ENCODE measurements around the gene POT1. TPM values are rescaled to one million over a fixed set of nuclear protein-coding genes. Genes with fewer than 3 reads are reported as not detected.

POT1 gene
- polyA plus RNA-seq, 1 experiment, result 12.0 TPM

DNA sequence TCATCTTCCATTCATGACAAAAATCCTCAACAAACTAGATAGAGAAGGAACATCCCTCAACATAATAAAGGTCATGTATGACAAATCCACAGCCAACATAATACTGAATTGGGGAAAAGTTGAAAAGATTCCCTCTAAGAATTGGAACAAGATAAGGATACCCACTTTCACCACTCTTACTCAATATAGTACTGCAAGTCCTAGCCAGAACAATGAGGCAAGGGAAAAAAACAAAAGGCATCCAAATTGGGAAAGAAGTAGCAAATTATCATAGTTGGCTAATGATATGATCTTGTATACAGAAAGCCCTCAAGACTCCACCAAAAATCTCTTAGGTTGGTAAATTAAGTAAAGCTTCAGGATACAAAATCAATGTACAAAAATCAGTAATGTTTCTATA is 4.7 kb downstream of the POT1 start:
- Histone ChIP-seq H3K36me3 (ENCODE audit: control insufficient read depth, insufficient read depth, low read length) (no peaks in the 10 kb centered on the region), H3K4me3 (ENCODE audit: low read depth, low read length) (no peak overlapping the region), H3K27me3 (ENCODE audit: control insufficient read depth, insufficient read depth, low read length) (no peaks in the 10 kb centered on the region)
- CTCF ChIA-PET, result no interaction called here
- TF ChIP-seq, protein P1, sequence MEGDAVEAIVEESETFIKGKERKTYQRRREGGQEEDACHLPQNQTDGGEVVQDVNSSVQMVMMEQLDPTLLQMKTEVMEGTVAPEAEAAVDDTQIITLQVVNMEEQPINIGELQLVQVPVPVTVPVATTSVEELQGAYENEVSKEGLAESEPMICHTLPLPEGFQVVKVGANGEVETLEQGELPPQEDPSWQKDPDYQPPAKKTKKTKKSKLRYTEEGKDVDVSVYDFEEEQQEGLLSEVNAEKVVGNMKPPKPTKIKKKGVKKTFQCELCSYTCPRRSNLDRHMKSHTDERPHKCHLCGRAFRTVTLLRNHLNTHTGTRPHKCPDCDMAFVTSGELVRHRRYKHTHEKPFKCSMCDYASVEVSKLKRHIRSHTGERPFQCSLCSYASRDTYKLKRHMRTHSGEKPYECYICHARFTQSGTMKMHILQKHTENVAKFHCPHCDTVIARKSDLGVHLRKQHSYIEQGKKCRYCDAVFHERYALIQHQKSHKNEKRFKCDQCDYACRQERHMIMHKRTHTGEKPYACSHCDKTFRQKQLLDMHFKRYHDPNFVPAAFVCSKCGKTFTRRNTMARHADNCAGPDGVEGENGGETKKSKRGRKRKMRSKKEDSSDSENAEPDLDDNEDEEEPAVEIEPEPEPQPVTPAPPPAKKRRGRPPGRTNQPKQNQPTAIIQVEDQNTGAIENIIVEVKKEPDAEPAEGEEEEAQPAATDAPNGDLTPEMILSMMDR (IDR thresholded peaks at IDR 0.05; ENCODE audit: insufficient read depth, low read depth, low read length), result no peak
- no peak for DNase-seq (ENCODE audit: low read depth)
- POLR2A ChIA-PET, result no interaction called here

DNA sequence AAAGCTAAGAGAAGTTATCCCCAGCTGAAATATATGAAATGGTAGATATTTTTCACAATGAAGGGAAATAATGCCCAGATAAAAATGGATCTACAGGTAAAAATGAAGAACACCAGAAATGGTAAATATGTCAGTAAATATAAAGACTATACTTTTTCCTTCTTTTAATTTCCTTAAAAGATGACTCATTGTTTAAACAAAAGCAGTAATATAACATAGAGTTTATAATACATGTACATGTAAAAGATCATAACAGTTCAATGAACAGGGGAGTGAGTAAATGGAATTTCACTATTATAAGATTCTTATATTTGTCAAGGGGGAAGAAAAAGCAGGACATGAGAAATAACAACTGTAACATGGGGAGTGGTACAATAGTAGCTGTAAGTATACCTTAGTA is 7.4 kb downstream of the POT1 start:
- H3K4me3 ChIP-seq (ENCODE audit: low read depth, low read length), result no peak overlapping the region
- DNase-seq (ENCODE audit: low read depth), result no peak
- H3K36me3 ChIP-seq (ENCODE audit: control insufficient read depth, insufficient read depth, low read length), result no peaks in the 10 kb centered on the region
- ChIA-PET CTCF (no interaction called here), POLR2A (no interaction called here)
- no peaks in the 10 kb centered on the region for H3K27me3 ChIP-seq (ENCODE audit: control insufficient read depth, insufficient read depth, low read length)
- TF ChIP-seq, protein P1 (IDR thresholded peaks at IDR 0.05; ENCODE audit: insufficient read depth, low read depth, low read length), result no peak

DNA sequence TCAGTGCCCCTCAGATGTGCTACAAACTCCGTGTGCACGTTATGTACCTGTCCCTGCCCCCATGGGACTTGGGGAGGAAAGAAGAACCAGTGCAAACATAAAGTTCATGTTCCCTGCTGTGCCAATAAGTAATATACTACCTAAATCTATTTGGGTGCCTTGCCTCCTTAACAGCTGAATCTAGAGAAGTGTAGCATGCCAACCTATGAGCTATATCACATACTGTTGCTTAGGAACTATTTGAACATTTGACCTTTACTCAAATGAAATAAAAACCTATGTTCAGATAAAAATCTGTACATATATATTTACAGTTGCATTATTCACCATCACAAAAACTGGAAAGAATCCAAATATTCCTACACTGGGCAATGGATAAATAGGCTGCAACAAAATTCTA is 9.8 kb downstream of the POT1 start:
- CTCF ChIA-PET, result no interaction called here
- POLR2A ChIA-PET, result no interaction called here

GRCh38 chr7:124918662-124919061 is 11.0 kb downstream of the POT1 start:
- POLR2A ChIA-PET, result no interaction called here

More for the DNA sequence above, 9.8 kb downstream of the POT1 start:
- Histone ChIP-seq H3K27me3 (ENCODE audit: control insufficient read depth, insufficient read depth, low read length) (no peaks in the 10 kb centered on the region), H3K4me3 (ENCODE audit: low read depth, low read length) (no peak overlapping the region), H3K36me3 (ENCODE audit: control insufficient read depth, insufficient read depth, low read length) (no peaks in the 10 kb centered on the region)
- TF ChIP-seq, protein P1 (IDR thresholded peaks at IDR 0.05; ENCODE audit: insufficient read depth, low read depth, low read length), result no peak
- no peak for DNase-seq (ENCODE audit: low read depth)

DNA sequence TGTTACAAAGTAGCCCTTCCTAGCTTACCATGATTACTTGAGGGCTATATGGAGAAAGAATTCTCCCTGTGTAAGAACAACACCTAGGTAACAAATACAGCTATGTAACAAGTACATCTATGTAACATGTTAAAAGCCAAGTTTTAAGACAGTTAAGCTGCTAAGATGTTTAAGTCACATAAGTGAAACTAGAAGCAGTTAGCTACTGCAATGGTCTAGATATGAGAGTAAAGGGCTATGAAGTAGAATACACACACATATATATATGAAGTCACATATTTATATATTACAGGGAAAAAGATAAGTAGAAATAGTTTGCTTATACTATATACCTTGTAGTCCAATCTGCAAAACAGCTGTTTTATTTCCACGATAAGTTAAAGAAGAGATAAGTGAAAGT is 14.4 kb downstream of the POT1 start:
- TF ChIP-seq, protein P1 (IDR thresholded peaks at IDR 0.05; ENCODE audit: insufficient read depth, low read depth, low read length), result no peak
- CTCF ChIA-PET, result interaction anchor here (0.9 to 1.2 kb wide), 2 partner anchors 12 to 33 kb away, joined by 3 to 4 read pairs; no protein-coding TSS in a partner anchor
- Histone ChIP-seq H3K36me3 (ENCODE audit: control insufficient read depth, insufficient read depth, low read length) (no peaks in the 10 kb centered on the region; the same call in 1 of the 2 replicates), H3K27me3 (ENCODE audit: control insufficient read depth, insufficient read depth, low read length) (no peaks in the 10 kb centered on the region), H3K4me3 (ENCODE audit: low read depth, low read length) (no peak overlapping the region)
- POLR2A ChIA-PET, result no interaction called here
- no peak for DNase-seq (ENCODE audit: low read depth)

More at GRCh38 chr7:124918662-124919061, 11.0 kb downstream of the POT1 start:
- Histone ChIP-seq H3K4me3 (ENCODE audit: low read depth, low read length) (no peak overlapping the region), H3K36me3 (ENCODE audit: control insufficient read depth, insufficient read depth, low read length) (no peaks in the 10 kb centered on the region), H3K27me3 (ENCODE audit: control insufficient read depth, insufficient read depth, low read length) (no peaks in the 10 kb centered on the region)
- TF ChIP-seq, protein P1 (IDR thresholded peaks at IDR 0.05; ENCODE audit: insufficient read depth, low read depth, low read length), result no peak
- CTCF ChIA-PET, result no interaction called here
- no peak for DNase-seq (ENCODE audit: low read depth)

Measured in BJ (cell line).